NCI-H146 treated with DMSO at 0.1 percent for 48 hours (cell line): ENCODE results near the gene RTTN.

ENCODE experiments used
- DNase-seq: peaks from one replicate; lab custom pipeline; 2025; ENCODE audit not compliant: unreplicated experiment; lab: John Stamatoyannopoulos, UW

Gene RTTN

GRCh38 chr18:70029163-70029562, 176.3 kb downstream of the RTTN start:
- DNase-seq: no peak

- no peak for DNase-seq
Measured at GRCh38 chr18:70028734-70029133, 176.8 kb downstream of the RTTN start.

- DNase-seq: no peak
Measured at GRCh38 chr18:70028084-70028483, 177.4 kb downstream of the RTTN start.

- no peak for DNase-seq
Measured at GRCh38 chr18:70025580-70025979, 179.9 kb downstream of the RTTN start.

GRCh38 chr18:70024829-70025228, 180.7 kb downstream of the RTTN start:
- no peak for DNase-seq

GRCh38 chr18:70024093-70024492, 181.4 kb downstream of the RTTN start:
- no peak for DNase-seq

- no peak for DNase-seq
Measured at GRCh38 chr18:70022636-70023035, 182.9 kb downstream of the RTTN start.

GRCh38 chr18:70021498-70021897, 184.0 kb downstream of the RTTN start:
- DNase-seq: no peak

GRCh38 chr18:70021043-70021442, 184.4 kb downstream of the RTTN start:
- no peak for DNase-seq

GRCh38 chr18:70019991-70020390, 185.5 kb downstream of the RTTN start:
- DNase-seq: no peak

GRCh38 chr18:70019136-70019535, 186.4 kb downstream of the RTTN start:
- no peak for DNase-seq

GRCh38 chr18:70015127-70015526, 190.4 kb downstream of the RTTN start:
- no peak for DNase-seq

- no peak for DNase-seq
Measured at GRCh38 chr18:70005580-70005979, 199.9 kb downstream of the RTTN start.

GRCh38 chr18:70004696-70005095, 200.8 kb downstream of the RTTN start:
- no peak for DNase-seq

- DNase-seq: no peak
Measured at GRCh38 chr18:69999656-70000055, 205.8 kb downstream of the RTTN start.

- DNase-seq: no peak
Measured at GRCh38 chr18:69998523-69998987, 206.9 kb downstream of the RTTN start.

GRCh38 chr18:69996951-69997798, 208.3 kb downstream of the RTTN start:
- no peak for DNase-seq

GRCh38 chr18:69996417-69996816, 209.1 kb downstream of the RTTN start:
- peak; percentile 42 for DNase-seq

- DNase-seq: no peak
Measured at GRCh38 chr18:69995774-69996173, 209.7 kb downstream of the RTTN start.

- no peak for DNase-seq
Measured at GRCh38 chr18:69992776-69993175, 212.7 kb downstream of the RTTN start.

GRCh38 chr18:69987870-69988269, 217.6 kb downstream of the RTTN start:
- no peak for DNase-seq

GRCh38 chr18:69985239-69985638, 220.2 kb downstream of the RTTN start:
- no peak for DNase-seq

GRCh38 chr18:69982417-69982816, 223.1 kb downstream of the RTTN start:
- DNase-seq: no peak
